H9 (cell line): ENCODE measurements around the gene CLPX. TPM values are rescaled to one million over a fixed set of nuclear protein-coding genes. Genes with fewer than 3 reads are reported as not detected.

Experiments used
- DNase-seq: peaks from one replicate; pipeline ENCODE4 v3.0.0-alpha.2; 2017
- H2AFZ ChIP-seq: one replicate; pipeline ENCODE4 v1.6.1; 2013; ENCODE audit warnings: mild to moderate bottlenecking, low read length, control low read depth, moderate library complexity
- H2AK5ac ChIP-seq: 2 replicates; pipeline ENCODE4 v1.6.1; 2013; ENCODE audit warnings: low read length, control low read depth, mixed read lengths; ENCODE audit not compliant: insufficient read length
- H2BK120ac ChIP-seq: one replicate; pipeline ENCODE4 v1.6.1; 2013; ENCODE audit warnings: low read depth, mild to moderate bottlenecking, low read length, control low read depth, inconsistent platforms; ENCODE audit not compliant: poor library complexity, severe bottlenecking
- H2BK12ac ChIP-seq: 2 replicates; pipeline ENCODE4 v1.6.1; 2013; ENCODE audit warnings: low read length, control low read depth, mixed read lengths, low read depth; ENCODE audit not compliant: insufficient read length
- H2BK15ac ChIP-seq: 2 replicates; pipeline ENCODE4 v1.6.1; 2013; ENCODE audit warnings: low read depth, low read length, control low read depth
- H2BK20ac ChIP-seq: one replicate; pipeline ENCODE4 v1.6.1; 2013; ENCODE audit warnings: low read depth, mild to moderate bottlenecking, low read length, control low read depth, inconsistent platforms; ENCODE audit not compliant: poor library complexity, severe bottlenecking
- H2BK5ac ChIP-seq: 2 replicates; pipeline ENCODE4 v1.6.1; 2013; ENCODE audit warnings: low read length, control low read depth, mixed read lengths; ENCODE audit not compliant: insufficient read length
- H3K14ac ChIP-seq: 2 replicates; pipeline ENCODE4 v1.6.1; 2013; ENCODE audit warnings: low read length, control low read depth; ENCODE audit not compliant: insufficient read depth
- H3K18ac ChIP-seq: 2 replicates; pipeline ENCODE4 v1.6.1; 2013; ENCODE audit warnings: low read depth, mild to moderate bottlenecking, mixed read lengths, low read length, control low read depth; ENCODE audit not compliant: insufficient read length
- H3K23ac ChIP-seq: 2 replicates; pipeline ENCODE4 v1.6.1; 2013; ENCODE audit warnings: low read length, control low read depth, mixed read lengths, low read depth; ENCODE audit not compliant: insufficient read length
- H3K23me2 ChIP-seq: 2 replicates; pipeline ENCODE4 v1.6.1; 2013; ENCODE audit warnings: low read depth, mild to moderate bottlenecking, mixed read lengths, low read length, control low read depth; ENCODE audit not compliant: insufficient read length, poor library complexity, severe bottlenecking
- H3K27ac ChIP-seq: 2 replicates; pipeline ENCODE4 v1.5.1; 2013; ENCODE audit warnings: low read length, control low read depth, mixed read lengths, low read depth; ENCODE audit not compliant: insufficient read length
- H3K27me3 ChIP-seq: 2 replicates; pipeline ENCODE4 v1.6.1; 2013; ENCODE audit warnings: low read length, control low read depth, inconsistent platforms; ENCODE audit not compliant: insufficient read depth
- H3K4ac ChIP-seq: 2 replicates; pipeline ENCODE4 v1.6.1; 2013; ENCODE audit warnings: low read depth, mild to moderate bottlenecking, control low read depth, inconsistent platforms, low read length, moderate library complexity
- H3K4me1 ChIP-seq: 2 replicates; pipeline ENCODE4 v1.6.1; 2013; ENCODE audit warnings: low read length, control low read depth, inconsistent platforms; ENCODE audit not compliant: insufficient read depth
- H3K4me2 ChIP-seq: 2 replicates; pipeline ENCODE4 v1.6.1; 2013; ENCODE audit warnings: low read length, control low read depth, mixed read lengths; ENCODE audit not compliant: insufficient read length, insufficient read depth
- H3K56ac ChIP-seq: 2 replicates; pipeline ENCODE4 v1.6.1; 2013; ENCODE audit warnings: low read depth, mild to moderate bottlenecking, mixed read lengths, low read length, control low read depth; ENCODE audit not compliant: insufficient read length
- H3K79me1 ChIP-seq: 2 replicates; pipeline ENCODE4 v1.6.1; 2013; ENCODE audit warnings: low read depth, mild to moderate bottlenecking, moderate library complexity, low read length, control low read depth, inconsistent platforms; ENCODE audit not compliant: insufficient read depth, poor library complexity, severe bottlenecking
- H3K79me2 ChIP-seq: 2 replicates; pipeline ENCODE4 v1.6.1; 2013; ENCODE audit warnings: low read length, control low read depth, inconsistent platforms; ENCODE audit not compliant: insufficient read depth
- H3K9ac ChIP-seq: 2 replicates; pipeline ENCODE4 v1.6.1; 2013; ENCODE audit warnings: low read length, control low read depth, mixed read lengths; ENCODE audit not compliant: insufficient read length; ENCODE audit errors: extremely low read depth
- H3K9me3 ChIP-seq: one replicate; pipeline ENCODE4 v1.6.1; 2013; ENCODE audit warnings: low read depth, low read length, inconsistent platforms; ENCODE audit not compliant: control insufficient read depth
- H3T11ph ChIP-seq: one replicate; pipeline ENCODE4 v1.6.1; 2013; ENCODE audit warnings: mild to moderate bottlenecking, low read length, control low read depth, inconsistent platforms
- H4K20me1 ChIP-seq: one replicate; pipeline ENCODE4 v1.6.1; 2013; ENCODE audit not compliant: control insufficient read depth, insufficient read length, insufficient read depth
- H4K5ac ChIP-seq: 2 replicates; pipeline ENCODE4 v1.6.1; 2013; ENCODE audit warnings: low read depth, mild to moderate bottlenecking, mixed read lengths, low read length, control low read depth; ENCODE audit not compliant: insufficient read length
- H4K8ac ChIP-seq: replicated peaks from 2 replicates; pipeline ENCODE4 v1.6.1; 2013; ENCODE audit warnings: low read length, control low read depth, mixed read lengths, low read depth; ENCODE audit not compliant: insufficient read length
- H4K91ac ChIP-seq: 2 replicates; pipeline ENCODE4 v1.6.1; 2013; ENCODE audit warnings: low read depth, mild to moderate bottlenecking, moderate library complexity, mixed read lengths, low read length, control low read depth; ENCODE audit not compliant: insufficient read length
- H3K27ac Mint-ChIP-seq, 3 experiments: 2 replicates in 2 of 3; 3 replicates in 1 of 3; pipeline ENCODE4 v1.8.0; 2020 to 2021; ENCODE audit warnings: mixed read lengths in 3 of 3, mild to moderate bottlenecking in 1 of 3, moderate library complexity in 1 of 3
- H3K27me3 Mint-ChIP-seq: 2 replicates; pipeline ENCODE4 v1.8.0; 2021; ENCODE audit warnings: low read depth, mild to moderate bottlenecking, moderate library complexity, mixed read lengths
- H3K36me3 Mint-ChIP-seq, 3 experiments: 2 replicates in 2 of 3; 3 replicates in 1 of 3; pipeline ENCODE4 v1.8.0; 2020 to 2021; ENCODE audit warnings: low read depth in 3 of 3, mixed read lengths in 3 of 3; ENCODE audit not compliant: insufficient read depth in 1 of 3
- H3K4me1 Mint-ChIP-seq, 2 experiments: 2 replicates each; pipeline ENCODE4 v1.8.0; 2020; ENCODE audit warnings: mixed read lengths in 2 of 2
- H3K4me3 Mint-ChIP-seq, 2 experiments: 2 replicates in 1 of 2; 3 replicates in 1 of 2; pipeline ENCODE4 v1.8.0; 2020 to 2021; ENCODE audit warnings: mild to moderate bottlenecking in 2 of 2, mixed read lengths in 2 of 2, moderate library complexity in 1 of 2
- H3K9me3 Mint-ChIP-seq, 2 experiments: 2 replicates in 1 of 2; 3 replicates in 1 of 2; pipeline ENCODE4 v1.8.0; 2020; ENCODE audit warnings: mild to moderate bottlenecking in 2 of 2, mixed read lengths in 2 of 2, moderate library complexity in 1 of 2
- CTCF ChIP-seq: fragments of 200-600 bp; sonication (generic); conservative IDR thresholded peaks from 3 replicates; pipeline ENCODE4 v1.8.0; 2021; ENCODE audit warnings: antibody characterized with exemption, mild to moderate bottlenecking
- WGBS: extraction: QIAGEN DNeasy Blood & Tissue Kit; methylation state at CpG from one replicate; pipeline ENCODE4 v1.1.7; 2013; ENCODE audit warnings: missing lambda C conversion rate, low lambda C conversion rate, mixed read lengths; ENCODE audit not compliant: insufficient read length; ENCODE audit errors: extremely low coverage; 5-methylcytosine and 5-hydroxymethylcytosine counted together
- total RNA-seq: library from RNA; stranded (reverse); gene quantifications from 2 replicates; pipeline ENCODE4 v1.2.1, GENCODE V29; 2021

CLPX gene
- total RNA-seq, 1 experiment from 2014 or later, result 55.8 TPM

- H3K4me3 Mint-ChIP-seq, result peak overlapping the region in 1 of 2 experiments; percentile 81; a peak in 4 of 5 replicates
- no peaks in the 10 kb centered on the region for H3K4me1 ChIP-seq
- peaks cover 4% of the 10 kb centered on the region in 2 experiments; a peak in 3 of 4 replicates for H3K4me1 Mint-ChIP-seq
- no peaks in the 10 kb centered on the region for H3K27me3 Mint-ChIP-seq
- H3K27ac ChIP-seq, result no peak overlapping the region
- peak overlapping the region; percentile 16 to 91 (median 34); a peak in 4 of 7 replicates for H3K27ac Mint-ChIP-seq
- no peak overlapping the region for H2BK120ac ChIP-seq
- H3K9ac ChIP-seq, result no peak overlapping the region
- H3K4me2 ChIP-seq, result no peak overlapping the region
- H2AK5ac ChIP-seq, result no peak overlapping the region
- H3K9me3 Mint-ChIP-seq, result no peaks in the 10 kb centered on the region
- no peak overlapping the region for H3T11ph ChIP-seq
- H4K20me1 ChIP-seq, result no peaks in the 10 kb centered on the region
- no peaks in the 10 kb centered on the region for H3K79me1 ChIP-seq
- DNase-seq, result peak; percentile 72
- H3K23ac ChIP-seq, result no peak overlapping the region
- H3K56ac ChIP-seq, result no peak overlapping the region
- H2BK12ac ChIP-seq, result no peak overlapping the region
- no peak overlapping the region for H2BK15ac ChIP-seq
- no peak overlapping the region for H3K18ac ChIP-seq
- H4K91ac ChIP-seq, result no peak overlapping the region
- WGBS, result no CpG with 5 or more reads among the region's 75 CpGs
- H4K5ac ChIP-seq, result no peak overlapping the region
- H3K9me3 ChIP-seq, result no peaks in the 10 kb centered on the region
- no peak overlapping the region for H2AFZ ChIP-seq
- H3K23me2 ChIP-seq, result peaks cover 3% of the 10 kb centered on the region
- no peak overlapping the region for H2BK5ac ChIP-seq
- no peak overlapping the region for H4K8ac ChIP-seq
- peaks cover 6 to 20% (median 8%) of the 10 kb centered on the region in 3 experiments; a peak in 6 of 7 replicates for H3K36me3 Mint-ChIP-seq
- H3K4ac ChIP-seq, result no peak overlapping the region
- H2BK20ac ChIP-seq, result no peak overlapping the region
- H3K79me2 ChIP-seq, result no peaks in the 10 kb centered on the region
- TF ChIP-seq CTCF, result no peak; the same call in 2 of the 3 replicates
- H3K27me3 ChIP-seq, result no peaks in the 10 kb centered on the region
- H3K14ac ChIP-seq, result peak overlapping the region; percentile 38; the same call in 1 of the 2 replicates
Measured at GRCh38 chr15:65101891-65102708, 83.0 kb downstream of the CLPX start.
